Astrocyte (in vitro differentiated cells and primary cell): ENCODE data around the gene MRTFA. TPM values are rescaled to one million over a fixed set of nuclear protein-coding genes. Genes with fewer than 3 reads are reported as not detected.

Experiments
- DNase-seq: peaks from one replicate; pipeline ENCODE4 v3.0.0-alpha.2; 2010; ENCODE audit warnings: low read depth
- FAIRE-seq: peaks from 2 replicates; lab custom pipeline; 2011; peaks lifted over from hg19 to GRCh38; lab: Jason Lieb, UNC
- H2AFZ ChIP-seq: 2 replicates; pipeline ENCODE4 v1.6.0; 2012; ENCODE audit warnings: low read depth, low read length, inconsistent platforms
- H3K27ac ChIP-seq: 2 replicates; pipeline ENCODE4 v1.5.1; 2011; ENCODE audit warnings: low read depth, low read length, inconsistent platforms
- H3K27me3 ChIP-seq: 2 replicates; pipeline ENCODE4 v1.6.0; 2011; ENCODE audit warnings: low read length, inconsistent platforms; ENCODE audit not compliant: insufficient read depth
- H3K36me3 ChIP-seq: 2 replicates; pipeline ENCODE4 v1.5.1; 2011; ENCODE audit warnings: low read length, inconsistent platforms; ENCODE audit not compliant: insufficient read depth
- H3K4me1 ChIP-seq: 2 replicates; pipeline ENCODE4 v1.5.1; 2011; ENCODE audit warnings: low read length, inconsistent platforms; ENCODE audit not compliant: insufficient read depth
- H3K4me2 ChIP-seq: 2 replicates; pipeline ENCODE4 v1.6.0; 2012; ENCODE audit warnings: low read length, inconsistent platforms
- H3K4me3 ChIP-seq: 2 replicates; pipeline ENCODE4 v1.5.1; 2011; ENCODE audit warnings: low read depth, mild to moderate bottlenecking, low read length, inconsistent platforms; ENCODE audit not compliant: insufficient read depth
- H3K79me2 ChIP-seq: 2 replicates; pipeline ENCODE4 v1.6.0; 2012; ENCODE audit warnings: mild to moderate bottlenecking, low read length, inconsistent platforms; ENCODE audit not compliant: insufficient read depth
- H3K9ac ChIP-seq: 2 replicates; pipeline ENCODE4 v1.6.0; 2012; ENCODE audit warnings: mild to moderate bottlenecking, low read length, inconsistent platforms
- H3K9me3 ChIP-seq: 2 replicates; pipeline ENCODE4 v1.5.1; 2012; ENCODE audit warnings: low read depth, mild to moderate bottlenecking, low read length, inconsistent platforms; ENCODE audit not compliant: insufficient read depth
- H4K20me1 ChIP-seq: 2 replicates; pipeline ENCODE4 v1.6.0; 2012; ENCODE audit warnings: low read length, inconsistent platforms; ENCODE audit not compliant: insufficient read depth
- H3K27ac Mint-ChIP-seq: one replicate; pipeline ENCODE4 v1.8.0; 2021; ENCODE audit warnings: mild to moderate bottlenecking, mixed read lengths; ENCODE audit not compliant: unreplicated experiment
- H3K27me3 Mint-ChIP-seq: one replicate; pipeline ENCODE4 v1.8.0; 2021; ENCODE audit warnings: low read depth, mixed read lengths; ENCODE audit not compliant: unreplicated experiment
- H3K36me3 Mint-ChIP-seq: one replicate; pipeline ENCODE4 v1.8.0; 2021; ENCODE audit warnings: low read depth, mixed read lengths; ENCODE audit not compliant: unreplicated experiment
- H3K4me1 Mint-ChIP-seq: one replicate; pipeline ENCODE4 v1.8.0; 2021; ENCODE audit warnings: low read depth, mixed read lengths; ENCODE audit not compliant: unreplicated experiment
- H3K4me3 Mint-ChIP-seq: one replicate; pipeline ENCODE4 v1.8.0; 2021; ENCODE audit warnings: mild to moderate bottlenecking, moderate library complexity, mixed read lengths; ENCODE audit not compliant: unreplicated experiment
- H3K9me3 Mint-ChIP-seq: one replicate; pipeline ENCODE4 v1.8.0; 2021; ENCODE audit warnings: mild to moderate bottlenecking, mixed read lengths; ENCODE audit not compliant: unreplicated experiment
- EZH2 ChIP-seq: IDR thresholded peaks from 2 replicates; pipeline ENCODE4 v1.6.1; 2012; ENCODE audit warnings: mild to moderate bottlenecking, low read length, inconsistent platforms; ENCODE audit not compliant: insufficient read depth
- total RNA-seq: library from RNA; stranded (reverse); gene quantifications from 2 replicates; pipeline ENCODE4 v1.2.1, GENCODE V29; 2021
- TF ChIP-seq, protein P1 (sequence below): IDR thresholded peaks from 2 replicates; pipeline ENCODE4 v1.5.1; 2011; ENCODE audit warnings: low read depth, mild to moderate bottlenecking, inconsistent platforms, low read length, moderate library complexity; ENCODE audit not compliant: insufficient read depth

Gene MRTFA
- total RNA-seq, 1 donor from 2014 or later = 74.3 TPM

DNA sequence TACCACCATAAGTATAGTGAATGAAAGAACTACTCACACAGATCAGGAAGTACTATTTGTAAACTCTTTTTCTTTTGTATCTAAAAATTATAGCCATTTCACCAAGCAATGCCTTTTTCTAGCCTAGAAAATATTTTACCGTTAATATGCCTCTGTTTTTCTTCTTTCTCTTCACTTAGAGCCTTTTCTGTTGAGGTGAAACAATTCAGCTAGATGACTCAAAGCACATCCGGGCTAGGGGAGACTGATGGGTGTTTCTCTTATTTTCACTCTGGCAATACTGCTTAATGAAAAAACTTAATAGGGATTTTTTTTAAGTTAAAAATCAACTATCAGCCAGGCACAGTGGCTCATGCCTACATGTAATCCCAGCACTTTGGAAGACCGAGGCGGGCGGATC lies 172.8 kb downstream of the MRTFA start:
- Mint-ChIP-seq H3K4me3 (no peak overlapping the region), H3K36me3 (peaks cover 14% of the 10 kb centered on the region), H3K4me1 (peaks cover 17% of the 10 kb centered on the region), H3K9me3 (no peaks in the 10 kb centered on the region), H3K27me3 (no peaks in the 10 kb centered on the region), H3K27ac (no peak overlapping the region)
- Histone ChIP-seq H3K4me1 (no peaks in the 10 kb centered on the region), H3K27ac (no peak overlapping the region), H2AFZ (no peak overlapping the region), H3K4me2 (no peak overlapping the region), H4K20me1 (peaks cover 81% of the 10 kb centered on the region), H3K79me2 (peaks cover 89% of the 10 kb centered on the region), H3K36me3 (peaks cover 13% of the 10 kb centered on the region), H3K4me3 (no peak overlapping the region), H3K9ac (no peak overlapping the region), H3K27me3 (no peaks in the 10 kb centered on the region), H3K9me3 (no peaks in the 10 kb centered on the region)
- DNase-seq (no peak), FAIRE-seq (no peak)
- no peak for TF ChIP-seq EZH2
- TF ChIP-seq, protein P1, sequence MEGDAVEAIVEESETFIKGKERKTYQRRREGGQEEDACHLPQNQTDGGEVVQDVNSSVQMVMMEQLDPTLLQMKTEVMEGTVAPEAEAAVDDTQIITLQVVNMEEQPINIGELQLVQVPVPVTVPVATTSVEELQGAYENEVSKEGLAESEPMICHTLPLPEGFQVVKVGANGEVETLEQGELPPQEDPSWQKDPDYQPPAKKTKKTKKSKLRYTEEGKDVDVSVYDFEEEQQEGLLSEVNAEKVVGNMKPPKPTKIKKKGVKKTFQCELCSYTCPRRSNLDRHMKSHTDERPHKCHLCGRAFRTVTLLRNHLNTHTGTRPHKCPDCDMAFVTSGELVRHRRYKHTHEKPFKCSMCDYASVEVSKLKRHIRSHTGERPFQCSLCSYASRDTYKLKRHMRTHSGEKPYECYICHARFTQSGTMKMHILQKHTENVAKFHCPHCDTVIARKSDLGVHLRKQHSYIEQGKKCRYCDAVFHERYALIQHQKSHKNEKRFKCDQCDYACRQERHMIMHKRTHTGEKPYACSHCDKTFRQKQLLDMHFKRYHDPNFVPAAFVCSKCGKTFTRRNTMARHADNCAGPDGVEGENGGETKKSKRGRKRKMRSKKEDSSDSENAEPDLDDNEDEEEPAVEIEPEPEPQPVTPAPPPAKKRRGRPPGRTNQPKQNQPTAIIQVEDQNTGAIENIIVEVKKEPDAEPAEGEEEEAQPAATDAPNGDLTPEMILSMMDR = no peak

DNA sequence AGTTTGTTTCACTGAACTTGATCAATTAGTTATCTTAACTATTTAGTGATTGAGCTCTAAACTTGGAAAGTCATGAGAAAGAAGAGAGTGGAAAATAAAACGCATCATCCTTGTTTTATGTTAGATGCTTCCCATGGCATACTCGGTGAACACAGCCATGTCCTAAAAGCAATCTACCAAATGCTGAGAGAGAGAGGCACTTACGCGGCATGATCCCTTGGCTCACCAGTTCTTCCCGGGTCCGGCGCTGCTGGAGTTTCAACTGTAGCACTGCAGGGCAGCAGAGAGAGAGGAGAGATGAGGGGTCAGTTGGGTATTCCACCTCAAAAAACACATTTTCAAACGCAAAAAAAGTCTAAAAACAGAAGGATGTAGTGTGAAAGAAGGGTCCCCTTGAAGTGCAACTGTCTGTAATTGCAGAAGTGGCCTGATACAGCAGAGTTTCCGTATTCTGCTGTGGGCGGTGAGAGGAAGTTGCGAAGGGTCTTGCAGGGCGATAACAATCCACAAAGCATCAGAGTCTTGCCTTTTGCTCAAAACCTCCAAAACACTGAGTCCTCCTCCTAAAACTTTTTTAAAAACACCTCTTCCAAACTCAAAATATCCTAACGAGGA lies 173.4 kb downstream of the MRTFA start:
- Histone ChIP-seq H2AFZ (no peak overlapping the region), H3K9me3 (no peaks in the 10 kb centered on the region), H3K36me3 (peaks cover 16% of the 10 kb centered on the region), H3K4me3 (no peak overlapping the region), H3K4me1 (no peaks in the 10 kb centered on the region), H3K27ac (no peak overlapping the region), H4K20me1 (peaks cover 81% of the 10 kb centered on the region), H3K79me2 (peaks cover 88% of the 10 kb centered on the region), H3K9ac (no peak overlapping the region), H3K4me2 (no peak overlapping the region), H3K27me3 (no peaks in the 10 kb centered on the region)
- TF ChIP-seq, protein P1 = no peak
- TF ChIP-seq EZH2 = no peak
- Mint-ChIP-seq H3K4me1 (peaks cover 18% of the 10 kb centered on the region), H3K36me3 (peaks cover 14% of the 10 kb centered on the region), H3K27ac (peak overlapping the region; percentile 1), H3K4me3 (no peak overlapping the region), H3K27me3 (no peaks in the 10 kb centered on the region), H3K9me3 (no peaks in the 10 kb centered on the region)
- FAIRE-seq (no peak), DNase-seq (no peak)

DNA sequence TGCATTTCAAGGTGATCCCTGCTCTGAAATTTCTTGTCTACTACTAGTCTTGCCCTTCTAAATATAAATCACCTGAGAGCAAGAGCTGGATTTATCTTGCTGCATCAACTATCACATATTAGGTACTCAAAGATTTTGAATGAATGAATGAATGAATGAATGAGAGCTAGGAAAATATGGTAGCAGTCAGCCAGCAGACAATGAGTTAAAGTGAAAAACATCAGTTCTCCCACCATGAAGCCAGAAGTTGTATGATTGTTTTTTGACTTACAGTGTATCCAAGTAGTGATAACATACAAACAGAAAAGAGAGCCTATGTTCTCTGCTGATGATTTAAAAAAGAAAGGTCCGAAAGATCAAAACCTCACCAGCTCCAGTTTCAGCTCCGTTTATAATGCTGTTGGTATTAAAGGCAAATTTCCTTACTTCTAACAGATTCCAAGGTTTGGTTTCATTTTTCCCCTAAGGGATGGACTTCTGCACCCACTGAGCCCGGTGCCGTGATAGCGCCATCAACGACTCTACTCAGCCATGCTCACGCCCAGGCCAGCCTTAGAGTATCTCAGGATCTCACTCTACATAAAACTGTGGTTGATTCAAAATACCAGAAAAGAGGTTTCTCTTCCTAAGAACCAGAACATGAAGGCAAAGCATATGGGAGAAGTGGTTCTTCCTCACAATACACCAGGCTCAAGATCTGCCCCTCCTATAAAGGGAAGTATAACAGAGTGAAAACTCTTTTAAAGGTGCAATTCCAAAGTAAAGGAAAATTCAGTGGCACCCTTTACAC lies 174.1 kb downstream of the MRTFA start:
- H2AFZ ChIP-seq = no peak overlapping the region
- Mint-ChIP-seq H3K27ac (no peak overlapping the region), H3K36me3 (peaks cover 14% of the 10 kb centered on the region), H3K9me3 (no peaks in the 10 kb centered on the region), H3K27me3 (no peaks in the 10 kb centered on the region), H3K4me1 (peaks cover 16% of the 10 kb centered on the region), H3K4me3 (no peak overlapping the region)
- TF ChIP-seq, protein P1 = no peak
- no peak for TF ChIP-seq EZH2
- DNase-seq (no peak), FAIRE-seq (peak; percentile 13)
- H3K9ac ChIP-seq = no peak overlapping the region
- H3K4me3 ChIP-seq = no peak overlapping the region
- no peak overlapping the region for H3K4me2 ChIP-seq
- H3K36me3 ChIP-seq = peaks cover 20% of the 10 kb centered on the region
- H4K20me1 ChIP-seq = peaks cover 81% of the 10 kb centered on the region
- no peaks in the 10 kb centered on the region for H3K27me3 ChIP-seq
- H3K27ac ChIP-seq = no peak overlapping the region
- peaks cover 88% of the 10 kb centered on the region for H3K79me2 ChIP-seq
- H3K9me3 ChIP-seq = no peaks in the 10 kb centered on the region
- H3K4me1 ChIP-seq = no peaks in the 10 kb centered on the region
